AG09319 (cell line): ENCODE results near the gene VASP.

ENCODE experiments used
- DNase-seq: peaks from one replicate; pipeline ENCODE4 v3.0.0-alpha.2; 2010; ENCODE audit warnings: low read depth; ENCODE audit errors: extremely low read depth
- TF ChIP-seq, protein P1 (sequence below): IDR thresholded peaks from 2 replicates; pipeline ENCODE4 v1.5.1; 2011; ENCODE audit warnings: low read depth, mild to moderate bottlenecking, inconsistent platforms, low read length, moderate library complexity

VASP gene

DNA sequence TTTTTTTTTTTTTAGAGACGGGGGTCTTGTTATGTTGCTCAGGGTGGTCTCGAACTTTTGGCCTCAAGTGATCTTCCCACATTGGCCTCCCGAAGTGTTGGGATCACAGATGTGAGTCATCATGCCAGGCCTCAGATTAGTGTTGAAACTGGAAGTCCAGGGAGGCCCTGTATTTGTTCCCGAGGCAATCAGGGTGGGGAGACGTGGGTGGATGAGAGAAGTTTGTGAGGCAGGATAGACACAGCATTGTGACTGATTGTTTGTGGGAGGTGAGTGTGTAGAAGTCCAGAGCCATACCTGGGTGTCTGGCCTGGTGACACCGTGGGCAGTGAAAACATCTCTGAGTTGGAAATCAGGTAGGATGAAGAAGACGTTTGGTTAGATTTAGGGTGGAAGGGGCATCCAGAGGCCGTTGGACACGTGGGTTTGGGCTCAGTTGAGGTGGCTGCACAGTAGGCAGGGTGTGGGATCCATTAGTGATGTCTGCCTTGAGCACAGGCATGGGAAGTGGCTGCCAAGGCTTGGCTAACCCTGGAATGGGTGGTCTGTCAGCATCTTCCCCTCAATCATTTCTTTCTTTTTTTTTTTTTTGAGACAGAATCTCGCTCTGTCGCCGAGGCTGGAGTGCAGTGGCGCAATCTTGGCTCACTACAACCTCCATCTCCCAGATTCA, 22.9 kb upstream of the VASP start:
- no peak for DNase-seq
- TF ChIP-seq, protein P1, sequence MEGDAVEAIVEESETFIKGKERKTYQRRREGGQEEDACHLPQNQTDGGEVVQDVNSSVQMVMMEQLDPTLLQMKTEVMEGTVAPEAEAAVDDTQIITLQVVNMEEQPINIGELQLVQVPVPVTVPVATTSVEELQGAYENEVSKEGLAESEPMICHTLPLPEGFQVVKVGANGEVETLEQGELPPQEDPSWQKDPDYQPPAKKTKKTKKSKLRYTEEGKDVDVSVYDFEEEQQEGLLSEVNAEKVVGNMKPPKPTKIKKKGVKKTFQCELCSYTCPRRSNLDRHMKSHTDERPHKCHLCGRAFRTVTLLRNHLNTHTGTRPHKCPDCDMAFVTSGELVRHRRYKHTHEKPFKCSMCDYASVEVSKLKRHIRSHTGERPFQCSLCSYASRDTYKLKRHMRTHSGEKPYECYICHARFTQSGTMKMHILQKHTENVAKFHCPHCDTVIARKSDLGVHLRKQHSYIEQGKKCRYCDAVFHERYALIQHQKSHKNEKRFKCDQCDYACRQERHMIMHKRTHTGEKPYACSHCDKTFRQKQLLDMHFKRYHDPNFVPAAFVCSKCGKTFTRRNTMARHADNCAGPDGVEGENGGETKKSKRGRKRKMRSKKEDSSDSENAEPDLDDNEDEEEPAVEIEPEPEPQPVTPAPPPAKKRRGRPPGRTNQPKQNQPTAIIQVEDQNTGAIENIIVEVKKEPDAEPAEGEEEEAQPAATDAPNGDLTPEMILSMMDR, result no peak

DNA sequence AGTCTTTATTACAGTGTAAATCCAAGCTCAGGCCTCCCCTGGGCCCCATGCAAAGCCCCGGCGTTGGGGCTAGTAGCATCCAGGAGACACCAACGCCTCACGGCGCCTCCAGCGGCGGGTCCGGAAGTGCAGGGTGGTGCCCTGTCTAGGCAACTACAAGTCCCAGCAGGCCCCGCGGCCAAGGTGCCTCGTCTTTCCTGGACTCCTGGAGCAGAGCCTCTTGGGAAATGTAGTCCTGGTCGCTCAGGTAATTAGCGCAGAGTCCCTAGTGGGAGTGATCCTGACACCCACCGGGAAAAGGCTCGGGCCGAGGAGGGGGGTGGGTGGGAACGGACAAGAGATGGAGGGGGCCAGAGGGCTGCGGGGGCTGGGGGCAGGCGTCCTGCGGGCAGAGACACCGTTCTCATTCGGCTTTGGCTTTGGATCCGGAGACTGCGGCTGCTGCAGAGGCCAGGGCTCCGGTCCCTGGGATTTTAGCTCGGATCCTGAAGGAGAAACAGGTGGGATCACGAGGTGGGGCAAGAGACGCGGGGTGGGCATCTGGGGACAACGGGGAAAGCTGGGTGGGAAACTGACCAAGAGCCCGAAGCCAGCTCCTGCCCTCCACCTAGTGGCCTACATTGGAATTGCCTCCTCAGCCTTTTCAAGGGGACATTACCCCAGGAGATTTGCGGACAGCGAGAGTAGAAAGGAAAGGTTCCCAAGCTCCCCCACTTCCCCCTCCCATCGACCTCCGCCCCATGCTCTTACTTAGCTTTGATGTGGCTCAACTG, 21.8 kb upstream of the VASP start:
- peak; percentile 85 for DNase-seq
- TF ChIP-seq, protein P1, result peak; percentile 89

DNA sequence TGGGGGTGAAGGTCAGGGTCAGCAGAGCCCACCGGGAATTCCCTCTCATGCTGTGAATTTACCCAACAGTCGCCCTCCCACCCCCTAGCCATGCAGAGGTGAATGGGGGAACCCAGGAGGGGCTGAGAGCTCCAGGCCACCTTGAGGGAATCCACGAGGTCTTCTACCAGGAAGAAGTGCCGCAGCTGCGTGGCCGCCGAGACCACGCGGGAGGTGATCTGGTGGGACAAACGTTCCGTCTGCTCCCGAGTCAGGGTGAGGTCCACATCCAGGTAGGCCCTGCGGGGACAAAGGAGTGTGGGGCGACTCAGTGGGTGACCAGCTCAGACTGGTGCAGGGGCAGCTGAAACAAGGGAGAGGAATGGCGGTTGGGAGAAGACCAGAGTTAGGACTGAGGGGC, 18.6 kb upstream of the VASP start:
- DNase-seq, result no peak

DNA sequence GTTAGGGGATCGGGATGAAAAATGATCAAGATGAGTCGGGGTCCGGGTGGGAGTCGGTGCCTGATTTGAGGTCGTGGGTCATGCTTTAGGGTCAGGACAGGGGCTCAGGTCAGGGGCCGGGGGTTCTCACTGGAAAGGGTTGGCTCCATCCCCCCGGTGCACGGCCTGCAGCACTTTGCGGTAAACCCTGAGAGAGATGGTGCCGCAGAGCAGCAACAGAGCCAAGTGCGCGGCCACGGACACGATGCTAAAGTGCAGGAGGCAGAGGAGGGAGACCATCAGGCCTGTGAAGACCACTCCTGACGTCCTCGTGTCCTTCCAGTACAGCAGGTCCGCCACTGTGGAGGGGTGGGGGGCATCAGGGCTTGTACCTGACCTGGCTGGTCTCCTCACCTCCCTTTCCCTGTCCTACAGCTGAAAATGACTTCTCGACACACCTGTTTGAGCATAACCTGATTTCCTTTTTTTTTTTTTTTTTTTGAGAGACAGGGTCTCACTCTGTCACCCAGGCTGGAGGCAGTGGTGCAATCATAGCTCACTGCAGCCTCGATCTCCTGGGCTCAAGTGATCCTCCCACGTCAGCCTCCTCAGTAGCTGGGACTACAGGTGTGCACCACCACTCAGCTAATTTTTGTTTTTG, 17.9 kb upstream of the VASP start:
- TF ChIP-seq, protein P1, result no peak
- no peak for DNase-seq

More for the DNA sequence above, 18.6 kb upstream of the VASP start:
- TF ChIP-seq, protein P1, result no peak

DNA sequence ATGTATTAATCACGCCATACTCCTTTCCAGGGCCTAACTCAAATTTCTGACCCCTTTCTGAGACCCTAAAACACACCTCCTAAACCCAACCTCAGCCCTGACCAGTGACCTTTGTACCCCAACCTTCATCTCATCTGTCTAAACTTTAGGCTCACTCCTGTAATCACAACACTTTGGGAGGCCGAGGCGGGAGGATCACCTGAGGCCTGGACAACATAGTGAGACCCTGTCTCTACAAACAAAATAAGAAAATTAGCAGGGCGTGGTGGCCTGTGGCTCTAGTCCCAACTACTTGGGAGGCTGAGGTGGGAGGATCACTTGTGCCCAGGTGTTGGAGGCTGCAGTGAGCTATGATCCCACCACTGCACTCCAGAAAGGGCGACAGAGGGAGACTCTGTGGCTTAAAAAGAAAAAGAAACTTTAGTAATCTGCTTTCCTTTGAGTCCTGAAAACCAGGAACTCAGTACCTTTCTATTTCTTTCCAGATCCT, 15.1 kb upstream of the VASP start:
- DNase-seq, result no peak
- TF ChIP-seq, protein P1, result no peak

DNA sequence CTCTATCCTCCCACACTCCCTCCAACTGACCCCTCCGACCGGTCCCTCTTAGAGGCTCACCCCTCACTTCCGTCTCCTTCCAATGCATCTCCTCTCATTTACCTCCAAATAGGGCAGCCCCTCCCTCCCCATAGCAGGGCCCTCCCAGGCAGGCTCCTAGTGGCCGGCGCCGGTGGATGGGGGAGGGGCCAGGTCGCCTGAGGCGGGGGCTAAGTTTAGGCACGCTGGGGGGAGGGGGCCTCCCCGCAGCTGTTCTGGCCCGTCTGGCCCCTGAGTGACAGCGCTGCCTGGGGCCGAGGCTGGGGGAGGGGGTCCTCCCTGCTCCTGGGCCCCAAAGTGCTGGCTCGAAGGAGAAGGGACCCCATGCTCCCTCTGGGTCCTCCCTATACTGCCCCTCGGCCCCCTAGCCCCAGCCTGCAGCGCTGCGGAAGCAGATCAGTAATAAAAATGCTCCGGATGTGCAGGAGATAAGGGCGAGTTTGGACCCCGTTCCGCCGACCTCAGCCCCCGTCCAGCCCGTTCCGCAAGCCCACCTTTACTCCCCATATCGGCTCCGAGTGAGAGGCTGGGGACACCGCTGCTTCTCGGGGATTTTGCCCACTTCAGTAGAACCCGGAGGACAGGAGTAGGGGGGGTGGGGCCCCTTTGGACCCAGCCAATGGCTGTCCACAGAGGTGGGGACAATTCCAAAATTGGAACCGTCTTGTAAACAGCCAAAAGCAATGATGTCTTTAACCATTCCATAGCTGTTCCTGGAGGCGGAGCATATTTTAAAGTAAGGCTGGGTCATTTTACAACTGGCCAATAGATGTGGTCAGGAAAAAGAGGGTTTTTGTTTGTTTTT, 14.4 kb upstream of the VASP start:
- DNase-seq, result peak; percentile 39
- TF ChIP-seq, protein P1, result no peak
